OCI-M1 (cell line): ENCODE results near the gene GRIA4.

Experiments used
- DNase-seq: peaks from one replicate; lab custom pipeline; 2025; lab: John Stamatoyannopoulos, UW

The GRIA4 gene

GRCh38 chr11:105639527-105639926 is 29.7 kb downstream of the GRIA4 start:
- no peak for DNase-seq

- no peak for DNase-seq
These were observed 31.6 kb downstream of the GRIA4 start for GRCh38 chr11:105641433-105641832.

DNA sequence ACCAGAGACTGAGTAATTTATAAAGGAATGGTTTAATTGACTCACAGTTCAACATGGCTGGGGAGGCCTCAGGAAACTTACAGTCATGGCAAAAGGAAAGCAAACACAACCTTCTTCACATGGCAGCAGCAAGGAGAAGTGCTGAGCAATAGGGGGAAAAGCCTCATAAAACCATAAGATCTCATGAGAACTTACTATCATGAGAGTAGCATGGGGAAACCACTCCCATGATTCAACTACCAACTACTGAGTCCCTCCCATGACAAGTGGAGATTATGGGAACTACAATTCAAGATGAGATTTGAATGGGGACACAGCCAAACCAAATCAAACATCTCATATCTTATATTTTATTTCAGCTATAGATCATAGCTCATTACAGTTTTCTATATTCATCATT is 33.0 kb downstream of the GRIA4 start:
- no peak for DNase-seq

DNA sequence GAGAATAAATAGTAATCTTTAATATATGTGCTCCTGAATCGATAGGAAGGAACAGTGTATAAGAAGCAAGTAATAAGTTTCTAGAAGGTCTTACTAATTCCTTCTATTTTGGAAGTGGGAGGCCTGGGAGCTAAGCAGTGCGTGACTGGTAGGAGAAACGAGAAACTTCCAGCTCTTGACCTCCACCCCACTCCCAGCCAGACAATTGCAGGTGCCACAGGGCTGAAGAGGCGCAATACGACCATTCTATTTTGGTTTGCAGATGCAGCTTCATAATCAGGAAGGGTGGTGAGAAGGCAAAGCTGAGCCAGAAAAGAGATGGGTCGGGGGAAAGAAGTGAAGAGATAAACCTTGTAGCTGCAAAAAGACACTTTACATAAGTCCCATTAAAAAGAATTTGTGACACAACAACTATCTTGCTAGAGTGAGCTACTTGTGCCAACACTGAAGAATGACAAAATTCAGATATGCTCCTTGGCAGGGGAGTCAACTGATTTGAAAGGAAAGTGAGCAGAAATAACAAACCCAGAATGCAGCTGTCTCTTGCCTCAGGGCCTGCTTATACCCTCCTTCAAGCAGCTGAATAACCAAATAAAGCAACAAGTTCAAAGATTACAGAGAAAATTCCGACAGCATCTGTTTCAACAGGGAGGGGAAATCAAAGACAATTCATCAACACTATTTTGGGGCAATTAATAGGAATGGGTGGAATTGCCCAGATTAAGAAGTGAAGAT is 35.1 kb downstream of the GRIA4 start:
- no peak for DNase-seq

- no peak for DNase-seq
These were observed 37.9 kb downstream of the GRIA4 start for GRCh38 chr11:105647780-105648179.

GRCh38 chr11:105648762-105649161 is 38.9 kb downstream of the GRIA4 start:
- DNase-seq, result no peak

DNA sequence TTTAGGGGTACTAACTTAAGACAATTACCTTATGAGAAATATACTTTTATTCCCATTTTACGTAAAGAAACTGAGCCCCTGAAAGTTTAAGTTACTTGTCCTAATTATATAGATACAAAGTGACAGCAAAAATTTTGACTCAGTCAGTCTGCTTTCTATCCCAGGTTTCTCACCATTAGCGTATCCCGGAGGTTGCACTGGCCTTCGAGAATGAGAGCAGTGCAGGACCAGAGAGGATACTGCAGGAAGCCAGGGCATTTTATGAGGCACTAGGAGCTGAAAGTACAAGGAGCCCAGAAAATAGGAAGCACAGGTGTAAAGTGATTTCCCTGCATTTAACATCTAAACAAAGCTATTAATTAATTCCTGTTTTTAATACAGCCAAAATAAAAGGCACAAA is 55.4 kb downstream of the GRIA4 start:
- no peak for DNase-seq

GRCh38 chr11:105667441-105667840 is 57.6 kb downstream of the GRIA4 start:
- DNase-seq, result no peak

- DNase-seq, result no peak
These were observed 60.9 kb downstream of the GRIA4 start for GRCh38 chr11:105670811-105671210.

DNA sequence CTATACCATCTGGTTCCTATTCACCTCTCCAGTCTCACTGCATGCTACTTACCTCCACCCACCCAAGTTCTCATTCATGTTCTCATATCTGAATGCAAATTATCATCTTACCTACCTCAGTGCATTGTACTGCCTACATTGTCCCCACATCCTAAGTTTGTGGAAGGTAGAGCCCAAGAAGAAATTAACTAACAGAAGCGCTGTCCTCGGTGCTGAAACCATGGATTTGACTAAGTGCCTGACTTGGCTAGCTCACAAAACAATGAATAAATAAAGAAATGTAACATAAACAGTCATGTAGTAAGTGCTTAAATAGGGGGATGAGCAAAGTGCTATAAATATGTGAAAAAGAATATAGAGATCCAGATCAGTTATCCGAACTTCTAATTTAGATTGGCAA is 63.2 kb downstream of the GRIA4 start:
- peak; percentile 39 for DNase-seq

DNA sequence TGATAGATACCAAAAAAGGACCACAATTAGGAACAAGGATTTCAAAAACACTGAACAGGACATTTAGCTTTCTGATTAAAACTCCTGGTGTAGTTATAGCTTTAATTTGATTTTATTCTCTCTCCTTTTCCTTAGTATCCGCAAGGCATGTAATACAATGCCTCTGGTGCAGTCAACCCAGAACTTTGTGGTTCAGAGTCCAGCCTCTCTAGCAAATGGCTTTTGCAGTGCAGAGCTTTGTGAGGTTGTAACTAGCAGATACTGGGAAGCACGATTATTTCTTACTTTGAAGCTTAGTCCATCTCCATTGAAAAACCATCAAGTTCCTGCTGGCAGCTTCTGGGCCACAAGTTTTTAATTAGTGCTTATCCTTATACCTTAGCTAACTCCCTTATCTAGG is 79.8 kb downstream of the GRIA4 start:
- no peak for DNase-seq

- no peak for DNase-seq
These were observed 80.6 kb downstream of the GRIA4 start for GRCh38 chr11:105690467-105690866.

- DNase-seq, result peak; percentile 30
These were observed 83.3 kb downstream of the GRIA4 start for GRCh38 chr11:105693075-105693759.

DNA sequence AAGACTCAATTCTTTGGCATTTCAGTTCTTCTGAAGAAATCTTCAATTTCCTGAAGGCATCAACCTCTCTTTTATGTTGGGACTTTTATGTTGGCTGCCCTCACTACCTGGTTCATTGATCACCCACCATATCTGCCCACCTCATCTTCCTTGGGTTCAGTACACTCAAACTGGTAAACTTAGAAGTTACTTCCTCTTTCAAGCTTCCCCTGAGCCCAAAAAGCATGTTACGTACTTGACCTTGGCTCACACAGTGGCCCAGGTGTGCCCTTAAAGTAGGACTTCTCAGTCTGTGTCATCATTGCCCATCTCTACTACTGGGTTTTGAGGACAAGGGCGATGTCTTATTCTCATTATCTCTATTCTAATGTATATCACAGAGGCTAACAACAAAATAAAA is 86.1 kb downstream of the GRIA4 start:
- DNase-seq, result no peak

- DNase-seq, result no peak
These were observed 87.4 kb downstream of the GRIA4 start for GRCh38 chr11:105697291-105697690.

DNA sequence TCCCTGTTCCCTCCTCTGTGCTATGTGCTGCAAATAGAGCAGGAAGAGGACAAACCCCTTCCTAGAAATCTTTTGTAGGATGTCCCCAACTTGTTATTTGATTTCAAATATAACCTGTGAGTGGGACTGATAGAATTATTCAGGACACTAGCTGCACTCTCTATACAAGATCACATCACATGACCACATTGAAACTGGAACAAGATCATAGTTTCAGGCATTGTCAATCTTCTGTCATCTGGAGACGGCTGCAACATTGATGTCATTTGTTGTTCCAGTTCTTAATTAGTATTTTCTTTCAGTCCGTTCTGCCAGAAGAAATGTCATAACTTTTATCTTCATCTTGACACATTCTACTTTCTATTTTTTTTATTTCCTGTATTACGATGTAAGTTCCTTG is 89.3 kb downstream of the GRIA4 start:
- no peak for DNase-seq

DNA sequence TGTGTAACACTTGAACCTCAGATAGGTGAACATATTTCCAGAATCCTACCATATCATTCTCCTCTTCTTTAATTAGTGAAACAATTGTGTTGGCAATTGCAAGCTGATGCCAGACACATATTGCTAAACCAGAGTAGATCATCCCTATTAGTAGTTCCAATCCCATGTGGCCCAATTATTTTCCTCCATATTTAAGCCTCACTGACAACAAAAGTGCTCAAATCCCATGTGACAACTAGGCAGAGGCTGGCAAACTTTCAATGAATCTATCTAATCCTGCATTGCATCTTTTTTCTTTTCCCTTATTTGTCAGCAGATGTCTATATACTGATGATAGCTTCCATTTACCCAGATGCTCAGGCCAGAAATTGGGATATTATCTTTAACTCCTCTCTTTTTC is 90.4 kb downstream of the GRIA4 start:
- no peak for DNase-seq

- DNase-seq, result no peak
These were observed 91.2 kb downstream of the GRIA4 start for GRCh38 chr11:105701098-105701497.

- DNase-seq, result no peak
These were observed 96.1 kb downstream of the GRIA4 start for GRCh38 chr11:105705786-105706530.

- DNase-seq, result no peak
These were observed 103.2 kb downstream of the GRIA4 start for GRCh38 chr11:105713106-105713505.

DNA sequence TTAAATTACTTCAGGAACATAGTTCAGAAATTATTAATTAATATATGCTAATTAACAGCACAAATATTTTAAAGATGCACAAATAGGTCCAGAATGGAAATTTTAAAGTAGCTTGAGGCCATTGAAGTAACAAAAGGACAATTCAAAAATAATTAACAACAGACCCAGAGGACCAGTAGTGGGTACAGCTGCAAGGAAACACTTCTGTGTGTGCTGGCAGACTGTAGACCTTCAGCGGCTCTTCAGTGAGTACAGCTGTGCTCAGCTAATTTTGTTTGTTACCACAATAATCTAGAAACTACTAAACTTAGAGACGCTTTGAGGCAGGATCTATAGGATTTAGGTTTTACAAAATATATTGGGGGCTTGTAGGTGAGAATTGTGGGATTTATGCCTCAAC is 103.8 kb downstream of the GRIA4 start:
- DNase-seq, result no peak

GRCh38 chr11:105718641-105719040 is 108.8 kb downstream of the GRIA4 start:
- no peak for DNase-seq
